Measurements from ENCODE around the gene JADE2. TPM values are rescaled to one million over a fixed set of nuclear protein-coding genes. Genes with fewer than 3 reads are reported as not detected.

JADE2 gene
- total and polyA plus RNA-seq, 4 donors: 3.9 to 11.4 (median 5.5) TPM

- H3K27me3 ChIP-seq (ENCODE audit: control insufficient read depth in 4 of 4, insufficient read depth in 4 of 4, low read length in 3 of 4): no peaks in the 10 kb centered on the region
- 91% methylated on average over 10 of the region's 10 CpGs for WGBS
- H3K9ac ChIP-seq (ENCODE audit: low read depth in 1 of 2, low read length in 2 of 2): no peak overlapping the region
- H3K9me3 ChIP-seq (ENCODE audit: control insufficient read depth in 4 of 4, low read length in 3 of 4): no peaks in the 10 kb centered on the region
- peaks cover 2 to 27% (median 22%) of the 10 kb centered on the region in 4 donors for H3K4me1 ChIP-seq (ENCODE audit: control insufficient read depth in 4 of 4, insufficient read depth in 4 of 4, low read length in 3 of 4)
- no peak overlapping the region for H3K27ac ChIP-seq (ENCODE audit: low read depth in 1 of 2, low read length in 2 of 2)
- DNase-seq (ENCODE audit: low spot score): no peak
- TF ChIP-seq RAD21 (IDR thresholded peaks at IDR 0.05) (no peak), FOXA1 (IDR thresholded peaks at IDR 0.05) (no peak), MAX (IDR thresholded peaks at IDR 0.05) (no peak)
- H3K4me3 ChIP-seq (ENCODE audit: low read depth in 1 of 3, low read length in 3 of 3): no peak overlapping the region
- H3K36me3 ChIP-seq (ENCODE audit: control insufficient read depth in 4 of 4, insufficient read depth in 3 of 4, low read depth in 1 of 4, low read length in 3 of 4): peaks cover 2 to 10% (median 6%) of the 10 kb centered on the region in 4 donors
These were observed 57.5 kb downstream of the JADE2 start for GRCh38 chr5:134582941-134583340.

GRCh38 chr5:134583766-134584165 is 58.3 kb downstream of the JADE2 start:
- Histone ChIP-seq H3K9me3 (ENCODE audit: control insufficient read depth in 4 of 4, low read length in 3 of 4) (no peaks in the 10 kb centered on the region), H3K4me1 (ENCODE audit: control insufficient read depth in 4 of 4, insufficient read depth in 4 of 4, low read length in 3 of 4) (peaks cover 2 to 27% (median 22%) of the 10 kb centered on the region in 4 donors), H3K4me3 (ENCODE audit: low read depth in 1 of 3, low read length in 3 of 3) (no peak overlapping the region), H3K27ac (ENCODE audit: low read depth in 1 of 2, low read length in 2 of 2) (no peak overlapping the region), H3K9ac (ENCODE audit: low read depth in 1 of 2, low read length in 2 of 2) (no peak overlapping the region), H3K27me3 (ENCODE audit: control insufficient read depth in 4 of 4, insufficient read depth in 4 of 4, low read length in 3 of 4) (no peaks in the 10 kb centered on the region), H3K36me3 (ENCODE audit: control insufficient read depth in 4 of 4, insufficient read depth in 3 of 4, low read depth in 1 of 4, low read length in 3 of 4) (peaks cover 2 to 7% (median 3%) of the 10 kb centered on the region in 4 donors)
- TF ChIP-seq RXRA (IDR thresholded peaks at IDR 0.05): no peak
- TF ChIP-seq REST (IDR thresholded peaks at IDR 0.05): no peak
- WGBS: 74% methylated on average over 2 of the region's 2 CpGs
- no peak for DNase-seq (ENCODE audit: low spot score)

GRCh38 chr5:134584662-134585061 is 59.2 kb downstream of the JADE2 start:
- no peak for DNase-seq (ENCODE audit: low spot score)
- 87% methylated on average over 3 of the region's 3 CpGs for WGBS
- no peak overlapping the region for H3K9ac ChIP-seq (ENCODE audit: low read depth in 1 of 2, low read length in 2 of 2)

More at GRCh38 chr5:134584662-134585061, 59.2 kb downstream of the JADE2 start:
- Histone ChIP-seq H3K36me3 (ENCODE audit: control insufficient read depth in 4 of 4, insufficient read depth in 3 of 4, low read depth in 1 of 4, low read length in 3 of 4) (no peaks in the 10 kb centered on the region), H3K27ac (ENCODE audit: low read depth in 1 of 2, low read length in 2 of 2) (no peak overlapping the region), H3K27me3 (ENCODE audit: control insufficient read depth in 4 of 4, insufficient read depth in 4 of 4, low read length in 3 of 4) (no peaks in the 10 kb centered on the region), H3K4me1 (ENCODE audit: control insufficient read depth in 4 of 4, insufficient read depth in 4 of 4, low read length in 3 of 4) (peaks cover 2 to 27% (median 22%) of the 10 kb centered on the region in 4 donors), H3K9me3 (ENCODE audit: control insufficient read depth in 4 of 4, low read length in 3 of 4) (no peaks in the 10 kb centered on the region), H3K4me3 (ENCODE audit: low read depth in 1 of 3, low read length in 3 of 3) (no peak overlapping the region)
- TF ChIP-seq EGR1 (IDR thresholded peaks at IDR 0.05; ENCODE audit: low read depth in 2 of 2) (no peak), NR2F2 (IDR thresholded peaks at IDR 0.05) (no peak), SP1 (IDR thresholded peaks at IDR 0.05) (no peak), HNF4G (IDR thresholded peaks at IDR 0.05) (no peak), CTCF (IDR thresholded peaks at IDR 0.05; ENCODE audit: low read depth, low read length, missing input control) (no peak), JUND (IDR thresholded peaks at IDR 0.05) (no peak), REST (IDR thresholded peaks at IDR 0.05) (no peak), ZBTB33 (IDR thresholded peaks at IDR 0.05) (no peak), FOXA1 (IDR thresholded peaks at IDR 0.05) (no peak), ATF3 (IDR thresholded peaks at IDR 0.05) (no peak), HNF4A (conservative IDR thresholded peaks at IDR 0.05) (no peak)

Data from liver (tissue), 9 donors.